Hepatocyte (in vitro differentiated cells): ENCODE measurements around the gene PDXDC1.
"Not testable (repeated sequence)": the region's sequence is repeated elsewhere in the genome, so short reads cannot be mapped to it uniquely, and the experiment has no call there.

Experiments
- EZH2 ChIP-seq: fragments of 200-600 bp; sonication (generic); IDR thresholded peaks from 2 replicates; pipeline ENCODE4 v1.6.1; 2016; ENCODE audit warnings: antibody characterized with exemption, mild to moderate bottlenecking, borderline replicate concordance
- TF ChIP-seq, protein P1 (sequence below): fragments of 200-600 bp; sonication (generic); IDR thresholded peaks from 2 replicates; pipeline ENCODE4 v1.5.1; 2016; ENCODE audit warnings: antibody characterized with exemption, mild to moderate bottlenecking; ENCODE audit not compliant: poor library complexity

DNA sequence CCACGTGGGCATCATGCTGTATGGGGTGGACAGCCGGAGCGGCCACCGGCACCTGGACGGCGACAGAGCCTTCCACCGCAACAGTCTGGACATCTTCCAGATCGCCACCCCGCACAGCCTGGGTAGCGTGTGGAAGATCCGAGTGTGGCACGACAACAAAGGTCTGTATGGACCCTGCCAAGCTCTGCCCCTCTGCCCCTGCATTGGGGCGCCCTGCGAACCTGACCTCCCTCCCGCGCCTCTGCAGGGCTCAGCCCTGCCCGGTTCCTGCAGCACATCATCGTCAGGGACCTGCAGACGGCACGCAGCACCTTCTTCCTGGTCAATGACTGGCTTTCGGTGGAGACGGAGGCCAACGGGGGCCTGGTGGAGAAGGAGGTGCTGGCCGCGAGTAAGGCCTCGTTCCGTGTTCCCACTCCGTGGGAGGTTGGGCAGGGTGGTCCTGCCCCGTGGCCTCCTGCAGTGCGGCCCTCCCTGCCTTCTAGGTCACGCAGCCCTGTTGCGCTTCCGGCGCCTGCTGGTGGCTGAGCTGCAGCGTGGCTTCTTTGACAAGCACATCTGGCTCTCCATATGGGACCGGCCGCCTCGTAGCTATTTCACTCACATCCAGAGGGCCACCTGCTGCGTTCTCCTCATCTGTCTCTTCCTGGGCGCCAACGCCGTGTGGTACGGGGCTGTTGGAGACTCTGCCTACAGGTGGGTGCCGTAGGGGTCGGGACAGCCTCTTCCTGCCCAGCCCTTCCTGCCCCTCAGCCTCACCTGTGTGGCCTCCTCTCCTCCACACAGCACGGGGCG lies 42.0 kb upstream of the PDXDC1 start:
- TF ChIP-seq, protein P1, sequence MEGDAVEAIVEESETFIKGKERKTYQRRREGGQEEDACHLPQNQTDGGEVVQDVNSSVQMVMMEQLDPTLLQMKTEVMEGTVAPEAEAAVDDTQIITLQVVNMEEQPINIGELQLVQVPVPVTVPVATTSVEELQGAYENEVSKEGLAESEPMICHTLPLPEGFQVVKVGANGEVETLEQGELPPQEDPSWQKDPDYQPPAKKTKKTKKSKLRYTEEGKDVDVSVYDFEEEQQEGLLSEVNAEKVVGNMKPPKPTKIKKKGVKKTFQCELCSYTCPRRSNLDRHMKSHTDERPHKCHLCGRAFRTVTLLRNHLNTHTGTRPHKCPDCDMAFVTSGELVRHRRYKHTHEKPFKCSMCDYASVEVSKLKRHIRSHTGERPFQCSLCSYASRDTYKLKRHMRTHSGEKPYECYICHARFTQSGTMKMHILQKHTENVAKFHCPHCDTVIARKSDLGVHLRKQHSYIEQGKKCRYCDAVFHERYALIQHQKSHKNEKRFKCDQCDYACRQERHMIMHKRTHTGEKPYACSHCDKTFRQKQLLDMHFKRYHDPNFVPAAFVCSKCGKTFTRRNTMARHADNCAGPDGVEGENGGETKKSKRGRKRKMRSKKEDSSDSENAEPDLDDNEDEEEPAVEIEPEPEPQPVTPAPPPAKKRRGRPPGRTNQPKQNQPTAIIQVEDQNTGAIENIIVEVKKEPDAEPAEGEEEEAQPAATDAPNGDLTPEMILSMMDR: not testable (repeated sequence)
- TF ChIP-seq EZH2: not testable (repeated sequence)
